K562 (cell line): ENCODE measurements around the gene ANAPC10. TPM values are rescaled to one million over a fixed set of nuclear protein-coding genes. Genes with fewer than 3 reads are reported as not detected.

Experiments used
- ATAC-seq: fragments of 200-7000 bp; cut with Tn5 transposase; 3 replicates; pipeline ENCODE4 v1.9.1; 2020; ENCODE audit warnings: moderate library complexity
- BruUV-seq: library from RNA; stranded (reverse); fragments of 400-500 nt; replicated peaks from 2 replicates; lab custom pipeline; 2021; lab: Mats Ljungman, UMichigan
- CTCF ChIA-PET: fragments of 300-600 bp; formaldehyde crosslinking; extraction: SDS; loops from one replicate; lab custom pipeline; 2021; ENCODE audit warnings: low intra/inter-chr PET ratio; lab: Yijun Ruan, JAX
- POLR2A ChIA-PET: fragments of 300-600, 350-650 bp; sonication (Branson Sonifier 250); formaldehyde crosslinking; extraction: SDS; loops from one replicate; lab custom pipeline; 2021; ENCODE audit warnings: antibody characterized with exemption, inconsistent platforms; lab: Yijun Ruan, JAX
- DNase-seq, 4 experiments: peaks; one replicate each; pipeline versions ENCODE4 v3.0.0 to v3.0.0-alpha.2; 2011 to 2018; ENCODE audit warnings: low spot score in 3 of 4, mixed read lengths in 3 of 4; ENCODE audit errors: extremely low read depth in 1 of 4
- FAIRE-seq: peaks from 2 replicates; lab custom pipeline; 2011; peaks lifted over from hg19 to GRCh38; lab: Jason Lieb, UNC
- H2AFZ ChIP-seq: 2 replicates; pipeline ENCODE4 v1.6.0; 2011; ENCODE audit warnings: low read depth, low read length, control low read depth, inconsistent platforms
- H3K27ac ChIP-seq: fragments of 200-600 bp; 3 replicates; pipeline ENCODE4 v1.8.0; 2011; ENCODE audit warnings: low read depth, mild to moderate bottlenecking, control low read depth, inconsistent platforms, low read length, moderate library complexity, mixed read lengths; ENCODE audit errors: extremely low read depth
- H3K27me3 ChIP-seq, 2 experiments: fragments of 300-600 bp in 1 of 2; 2 replicates in 1 of 2; 3 replicates in 1 of 2; pipeline versions ENCODE4 v1.6.0 to v1.8.0; 2011; ENCODE audit warnings: inconsistent platforms in 2 of 2, low read length in 2 of 2, mild to moderate bottlenecking in 1 of 2, mixed read lengths in 1 of 2, moderate library complexity in 1 of 2; ENCODE audit not compliant: control insufficient read depth in 2 of 2, insufficient read depth in 2 of 2
- H3K36me3 ChIP-seq: fragments of 300-600 bp; 3 replicates; pipeline ENCODE4 v1.8.0; 2011; ENCODE audit warnings: mild to moderate bottlenecking, low read length, inconsistent platforms; ENCODE audit not compliant: control insufficient read depth, insufficient read depth
- H3K4me1 ChIP-seq, 2 experiments: fragments of 200-600 bp in 1 of 2; replicated peaks in 1 of 2; 2 replicates in 1 of 2; 3 replicates in 1 of 2; pipeline versions ENCODE4 v1.5.1 to v1.8.0; 2011; ENCODE audit warnings: inconsistent platforms in 2 of 2, low read length in 2 of 2, mild to moderate bottlenecking in 1 of 2, mixed read lengths in 1 of 2, moderate library complexity in 1 of 2; ENCODE audit not compliant: control insufficient read depth in 2 of 2, insufficient read depth in 2 of 2
- H3K4me2 ChIP-seq: 2 replicates; pipeline ENCODE4 v1.6.1; 2011; ENCODE audit warnings: low read length, control low read depth, inconsistent platforms, mixed read lengths; ENCODE audit not compliant: insufficient read depth
- H3K4me3 ChIP-seq: fragments of 200-600 bp; sonication (generic), shearing (Covaris generic); 2 replicates; pipeline ENCODE4 v1.5.1; 2016; ENCODE audit warnings: control low read depth, inconsistent platforms
- H3K79me2 ChIP-seq: fragments of 200-600 bp; 3 replicates; pipeline ENCODE4 v1.8.0; 2011; ENCODE audit warnings: low read length, inconsistent platforms; ENCODE audit not compliant: control insufficient read depth, insufficient read depth
- H3K9ac ChIP-seq, 2 experiments: 2 replicates each; pipeline versions ENCODE4 v1.6.0 to v1.6.1; 2011; ENCODE audit warnings: low read depth in 2 of 2, low read length in 2 of 2, control low read depth in 1 of 2, inconsistent platforms in 1 of 2, mild to moderate bottlenecking in 1 of 2, mixed read lengths in 1 of 2; ENCODE audit not compliant: insufficient read depth in 1 of 2
- H3K9me1 ChIP-seq: one replicate; pipeline ENCODE4 v1.6.0; 2011; ENCODE audit warnings: inconsistent platforms, mild to moderate bottlenecking, low read length, moderate library complexity; ENCODE audit not compliant: control insufficient read depth, insufficient read depth
- H3K9me3 ChIP-seq: replicated peaks from 2 replicates; pipeline ENCODE4 v1.5.1; 2011; ENCODE audit warnings: low read depth, low read length, inconsistent platforms; ENCODE audit not compliant: control insufficient read depth, insufficient read depth
- H4K20me1 ChIP-seq: replicated peaks from 2 replicates; pipeline ENCODE4 v1.6.1; 2011; ENCODE audit warnings: low read length, inconsistent platforms, mixed read lengths; ENCODE audit not compliant: control insufficient read depth, insufficient read depth
- HMG20B ChIP-seq: fragments of 250-450 bp; sonication (Bioruptor Pico); IDR thresholded peaks from 2 replicates; pipeline ENCODE4 v1.5.0; 2021; ENCODE audit warnings: mild to moderate bottlenecking
- NCOA6 ChIP-seq: fragments of 450-650 bp; IDR thresholded peaks from 2 replicates; pipeline ENCODE4 v1.6.1; 2017; ENCODE audit warnings: mild to moderate bottlenecking
- NFIC ChIP-seq: fragments of 450-650 bp; IDR thresholded peaks from 2 replicates; pipeline ENCODE4 v1.6.1; 2017; ENCODE audit warnings: mild to moderate bottlenecking, inconsistent platforms
- ZBTB34 ChIP-seq: fragments of 250-450 bp; sonication (Bioruptor Pico); IDR thresholded peaks from 2 replicates; pipeline ENCODE4 v1.8.0; 2021; ENCODE audit warnings: mild to moderate bottlenecking, moderate library complexity
- ZEB2 ChIP-seq: fragments of 450-650 bp; IDR thresholded peaks from 2 replicates; pipeline ENCODE4 v1.6.1; 2016
- ZNF184 ChIP-seq: sonication (generic); formaldehyde crosslinking; IDR thresholded peaks from 2 replicates; pipeline ENCODE4 v1.5.0; 2020; ENCODE audit warnings: missing genetic modification reagents
- ZNF41 ChIP-seq: fragments of 250-450 bp; sonication (Bioruptor Pico); conservative IDR thresholded peaks from 2 replicates; pipeline ENCODE4 v1.4.0; 2020; ENCODE audit warnings: mild to moderate bottlenecking
- ZNF507 ChIP-seq: conservative IDR thresholded peaks from 2 replicates; pipeline ENCODE4 v1.6.1; 2017; ENCODE audit warnings: missing genetic modification characterization, missing compliant biosample characterization
- WGBS: fragments of 100-300 bp; shearing (Covaris generic); methylation state at CpG from one replicate; pipeline ENCODE4 v1.1.6; 2016; ENCODE audit warnings: low coverage, mixed read lengths; ENCODE audit not compliant: insufficient coverage; ENCODE audit errors: missing lambda C conversion rate; 5-methylcytosine and 5-hydroxymethylcytosine counted together
- in situ Hi-C: fragments of 300-500 bp; cut with MboI; formaldehyde crosslinking; loops from 4 replicates; pipeline ENCODE4 v1.15.0; 2018; ENCODE audit warnings: inconsistent platforms, mixed read lengths
- intact Hi-C: fragments of 100-400 bp; cut with micrococcal nuclease; formaldehyde crosslinking; loops from 2 replicates; pipeline ENCODE4 v1.14.2; 2022
- polyA plus RNA-seq, 8 experiments: library from polyadenylated mRNA; depleted of rRNA in 4 of 8; stranded (reverse) in 5 of 8; unstranded in 3 of 8; fragments of >200 nt; fragmentation: Nextera tagmentation in 2 of 8; fragmentation: Illumina TruSeq in 1 of 8; extraction: Ambion mirVana in 2 of 8; extraction: Trizol in 1 of 8; gene quantifications; 2 replicates each; pipeline versions ENCODE4 v1.2.1 to v1.2.3, GENCODE V29; 2011 to 2014; ENCODE audit warnings: inconsistent platforms in 1 of 8, missing spikeins in 1 of 8
- total RNA-seq, 7 experiments: library from RNA; depleted of rRNA in 6 of 7; stranded (reverse); fragments of >200 nt in 6 of 7; fragmentation: Illumina TruSeq in 2 of 7; extraction: Trizol in 2 of 7; gene quantifications; 2 replicates each; pipeline versions ENCODE4 v1.2.1 to v1.2.3, GENCODE V29; 2011 to 2021; ENCODE audit warnings: low replicate concordance in 1 of 7

The ANAPC10 gene
- total and polyA plus RNA-seq, 9 of the 15 experiments (the other 6 are each of a cell fraction or from before 2014, with no cell fraction given) = 31.0 to 96.2 (median 60.3) TPM

GRCh38 chr4:145107126-145107525 lies 9.1 kb upstream of the ANAPC10 start (continued):
- no peak for TF ChIP-seq ZBTB34
- TF ChIP-seq ZEB2 = no peak
- TF ChIP-seq HMG20B (CRISPR knock-in tag) = no peak

- in situ Hi-C loops (no loop called here), intact Hi-C loops (no loop called here)
- Histone ChIP-seq H4K20me1 (peaks cover 14% of the 10 kb centered on the region; the same call in 1 of the 2 replicates), H3K4me2 (no peak overlapping the region), H3K79me2 (peaks cover 80% of the 10 kb centered on the region), H3K27me3 (no peaks in the 10 kb centered on the region), H3K9me1 (no peaks in the 10 kb centered on the region), H3K27ac (no peak overlapping the region), H2AFZ (no peak overlapping the region), H3K4me1 (peaks cover 6 to 19% of the 10 kb centered on the region in 2 experiments; a peak in 3 of 5 replicates), H3K9ac (no peak overlapping the region; a peak in 1 of 4 replicates), H3K36me3 (peaks cover 88% of the 10 kb centered on the region), H3K9me3 (no peaks in the 10 kb centered on the region), H3K4me3 (no peak overlapping the region)
- CTCF ChIA-PET = no interaction called here
- POLR2A ChIA-PET = interaction anchor here (0.6 kb wide), 1 partner anchor 31 kb away, joined by 3 read pairs; no protein-coding TSS in a partner anchor
- BruUV-seq = no TSS peak
- TF ChIP-seq ZNF41 (CRISPR knock-in tag) (no peak), ZNF184 (CRISPR knock-in tag) (no peak), ZNF507 (tag) (no peak), NFIC (no peak), HMG20B (CRISPR knock-in tag) (no peak), NCOA6 (no peak)
- FAIRE-seq (no peak), DNase-seq (no peak), ATAC-seq (no peak)
- 84% methylated on average over 3 of the region's 3 CpGs for WGBS
Observed at GRCh38 chr4:145103496-145103895, 5.5 kb upstream of the ANAPC10 start.
